Globus pallidus (tissue), 1 donor: ENCODE measurements around the gene SATB1.

Experiments used
- DNase-seq: peaks from one replicate; pipeline ENCODE4 v3.0.0-alpha.2; 2015; ENCODE audit warnings: low spot score

Gene SATB1

DNA sequence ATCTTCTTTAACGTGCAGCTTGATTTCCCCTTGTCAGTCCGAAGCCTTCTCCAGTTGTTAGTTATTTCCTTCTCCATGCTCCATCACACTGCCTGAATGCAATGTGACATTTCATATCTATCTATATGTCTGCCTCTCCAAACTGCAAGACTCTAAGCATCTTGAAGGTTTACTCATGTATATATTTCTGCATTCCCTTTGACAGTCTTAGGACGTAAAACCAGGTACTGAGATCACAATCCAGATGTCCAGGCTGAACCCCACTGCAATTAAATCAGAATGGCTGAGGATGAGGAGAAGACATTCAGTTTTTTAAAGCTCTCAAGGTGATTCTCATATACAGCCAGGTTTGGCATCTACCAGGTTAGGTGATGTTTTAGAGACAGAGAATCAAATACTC lies 6.1 kb upstream of the SATB1 start:
- no peak for DNase-seq

GRCh38 chr3:18428991-18429745 lies 4.0 kb upstream of the SATB1 start:
- no peak for DNase-seq

GRCh38 chr3:18428036-18428435 lies 2.9 kb upstream of the SATB1 start:
- no peak for DNase-seq

- DNase-seq, result peak; percentile 5
Measured at GRCh38 chr3:18426597-18427193, 1.6 kb upstream of the SATB1 start.

- no peak for DNase-seq
Measured at GRCh38 chr3:18425641-18426257, 610 bp upstream of the SATB1 start.

DNA sequence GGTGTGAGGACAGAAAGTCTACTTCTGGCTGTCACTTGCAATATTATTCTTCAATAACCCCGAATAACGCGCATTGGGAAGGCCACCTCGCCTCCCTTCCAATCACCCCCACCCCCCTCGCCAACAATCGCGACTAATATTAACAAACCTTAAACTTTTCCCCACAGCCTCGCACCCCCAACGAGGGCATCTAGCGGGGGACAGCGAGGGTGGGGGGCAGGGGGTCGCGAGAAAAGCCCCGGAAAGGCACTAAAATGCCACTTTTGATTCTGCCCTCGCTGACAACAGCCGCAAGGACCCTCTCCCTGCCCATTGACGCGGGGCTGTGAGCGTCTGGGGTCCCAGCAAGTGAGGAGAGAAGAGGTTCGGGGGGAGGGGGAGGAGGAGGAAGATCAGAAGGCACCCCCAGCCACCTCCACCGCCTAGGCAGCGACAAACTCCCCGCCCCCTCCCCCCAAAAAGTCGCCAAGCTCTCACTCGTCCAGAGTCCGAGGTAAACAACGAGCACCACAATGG lies 868 bp downstream of the SATB1 start:
- DNase-seq, result peak; percentile 60

GRCh38 chr3:18423401-18424212 lies 1.5 kb downstream of the SATB1 start:
- peak; percentile 66 for DNase-seq

DNA sequence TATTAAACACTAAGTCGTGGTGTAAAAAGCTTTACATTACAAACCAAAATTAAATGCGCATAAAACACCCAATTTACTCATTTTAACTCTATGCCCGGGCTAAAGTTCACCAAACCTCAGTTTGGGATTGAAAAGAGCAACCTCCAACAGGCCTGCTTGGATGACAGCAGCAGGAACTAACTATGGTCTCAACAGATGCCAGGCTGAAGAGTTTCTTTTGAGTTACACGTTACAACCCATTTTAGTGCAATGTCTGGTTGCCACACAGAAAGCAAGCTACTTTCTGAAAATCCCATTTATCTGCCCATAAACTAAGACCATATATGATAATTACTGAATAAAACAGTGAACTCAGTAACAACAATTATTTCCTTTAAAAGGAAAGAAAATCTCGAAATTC lies 2.2 kb downstream of the SATB1 start:
- peak; percentile 31 for DNase-seq

DNA sequence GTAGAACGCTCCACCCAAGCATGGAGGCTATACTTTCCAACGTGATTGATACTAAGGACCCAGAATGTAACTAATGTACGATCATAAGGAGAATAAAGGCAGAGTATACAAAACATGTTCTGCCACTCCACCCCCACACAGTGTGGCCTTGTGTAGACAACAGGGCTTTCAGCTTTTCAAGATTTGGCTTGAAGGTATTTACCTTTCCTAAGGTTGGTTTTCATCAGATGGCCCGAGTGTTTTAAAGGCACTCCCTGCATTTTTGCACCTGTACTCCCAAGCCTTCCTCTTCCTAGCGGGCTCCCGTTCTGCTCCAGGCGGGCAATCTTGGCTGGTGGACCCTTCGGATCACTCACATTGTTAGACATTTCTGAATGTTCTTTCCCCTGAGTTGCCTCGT lies 4.6 kb downstream of the SATB1 start:
- DNase-seq, result no peak

DNA sequence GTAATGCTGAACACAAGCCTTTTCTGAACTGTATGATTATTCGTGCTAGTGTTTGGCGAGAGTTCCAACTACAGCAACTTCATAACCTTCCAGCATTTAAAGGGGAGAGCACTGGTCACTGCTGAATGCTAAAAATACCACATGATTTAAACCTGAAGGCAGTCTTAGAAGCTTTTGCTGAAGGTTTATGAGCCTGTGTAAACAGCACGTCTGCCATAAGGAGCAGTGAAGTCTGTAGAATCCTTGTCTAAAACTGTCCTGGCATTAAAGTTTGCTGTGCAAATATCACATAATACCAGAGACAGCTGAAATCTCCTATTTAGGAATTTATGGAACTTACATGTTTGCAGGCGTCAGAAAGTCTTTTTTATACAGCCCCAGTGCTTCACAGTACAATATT lies 5.9 kb downstream of the SATB1 start:
- DNase-seq, result peak; percentile 19

DNA sequence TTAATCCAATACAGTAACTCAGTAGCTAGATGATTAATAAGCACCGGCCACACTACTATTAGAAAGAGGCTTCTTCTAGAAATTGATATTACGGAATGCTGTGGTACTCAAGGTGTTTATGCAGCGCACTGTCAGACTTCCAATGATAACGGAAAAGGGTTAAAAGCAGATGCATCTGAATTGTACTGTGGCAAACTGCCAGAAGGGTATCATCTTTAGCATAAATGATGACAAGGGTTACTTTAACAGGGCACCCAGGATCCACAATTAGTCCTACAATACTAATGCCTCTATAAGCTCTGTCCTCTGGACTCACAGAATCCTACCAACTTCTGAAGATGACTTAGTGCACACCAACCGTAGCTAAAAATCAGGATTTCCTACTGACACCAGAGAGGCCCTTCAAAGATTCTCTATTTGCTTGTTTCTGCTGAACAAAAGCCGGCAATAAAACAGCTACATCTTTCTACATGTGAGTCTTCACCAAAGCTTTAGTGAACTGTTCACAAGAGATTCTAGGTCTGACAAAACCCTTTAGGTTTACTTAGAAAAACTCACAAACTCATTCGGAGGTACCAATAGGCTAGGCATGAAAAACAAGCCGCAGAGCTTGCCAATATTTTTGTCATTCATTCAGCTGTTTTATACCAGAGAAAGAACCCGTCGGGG lies 7.1 kb downstream of the SATB1 start:
- DNase-seq, result peak; percentile 8

GRCh38 chr3:18416332-18416731 lies 8.8 kb downstream of the SATB1 start:
- no peak for DNase-seq

GRCh38 chr3:18415839-18416238 lies 9.3 kb downstream of the SATB1 start:
- no peak for DNase-seq

DNA sequence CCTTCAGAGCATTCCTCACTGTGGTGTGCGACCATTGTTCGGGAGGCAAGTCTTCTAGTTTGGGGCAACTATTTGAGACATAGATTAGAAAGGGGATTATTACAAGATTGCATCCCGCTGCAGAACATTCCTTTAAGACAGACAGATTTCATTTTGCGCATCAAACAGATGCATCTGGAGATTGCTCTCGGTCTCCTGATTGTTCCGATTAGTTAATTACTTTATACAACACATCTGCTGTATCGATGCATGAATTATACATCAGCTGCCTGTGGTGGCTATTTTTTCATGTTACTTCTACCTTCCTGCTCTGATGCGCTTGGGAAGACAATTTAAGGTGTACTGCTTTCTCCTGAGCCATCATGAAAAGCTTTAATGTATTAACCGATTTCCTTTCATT lies 10.0 kb downstream of the SATB1 start:
- DNase-seq, result no peak

DNA sequence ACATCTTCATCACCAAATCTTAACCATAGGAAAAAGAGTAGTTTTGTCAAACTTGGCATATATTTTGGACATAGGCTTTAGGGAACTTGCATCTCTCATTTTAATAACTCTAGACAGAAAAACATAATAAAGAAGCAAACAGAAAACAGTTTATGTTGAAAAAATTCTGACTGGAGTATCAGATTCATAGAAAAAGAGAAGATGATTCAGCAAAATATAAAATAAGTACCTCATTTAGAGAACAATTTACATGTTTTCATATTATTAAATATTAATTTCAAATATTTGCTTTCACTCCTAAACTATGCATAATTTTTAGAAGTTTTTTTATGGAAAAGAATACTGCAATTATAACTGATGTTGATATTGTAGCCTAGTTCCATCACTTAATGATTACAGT lies 12.5 kb downstream of the SATB1 start:
- no peak for DNase-seq

- DNase-seq, result no peak
Measured at GRCh38 chr3:18411541-18411940, 13.6 kb downstream of the SATB1 start.

GRCh38 chr3:18410205-18410604 lies 14.9 kb downstream of the SATB1 start:
- DNase-seq, result no peak

- DNase-seq, result no peak
Measured at GRCh38 chr3:18409266-18409665, 15.9 kb downstream of the SATB1 start.

- no peak for DNase-seq
Measured at GRCh38 chr3:18405141-18405540, 20.0 kb downstream of the SATB1 start.

- DNase-seq, result no peak
Measured at GRCh38 chr3:18403061-18403460, 22.1 kb downstream of the SATB1 start.

DNA sequence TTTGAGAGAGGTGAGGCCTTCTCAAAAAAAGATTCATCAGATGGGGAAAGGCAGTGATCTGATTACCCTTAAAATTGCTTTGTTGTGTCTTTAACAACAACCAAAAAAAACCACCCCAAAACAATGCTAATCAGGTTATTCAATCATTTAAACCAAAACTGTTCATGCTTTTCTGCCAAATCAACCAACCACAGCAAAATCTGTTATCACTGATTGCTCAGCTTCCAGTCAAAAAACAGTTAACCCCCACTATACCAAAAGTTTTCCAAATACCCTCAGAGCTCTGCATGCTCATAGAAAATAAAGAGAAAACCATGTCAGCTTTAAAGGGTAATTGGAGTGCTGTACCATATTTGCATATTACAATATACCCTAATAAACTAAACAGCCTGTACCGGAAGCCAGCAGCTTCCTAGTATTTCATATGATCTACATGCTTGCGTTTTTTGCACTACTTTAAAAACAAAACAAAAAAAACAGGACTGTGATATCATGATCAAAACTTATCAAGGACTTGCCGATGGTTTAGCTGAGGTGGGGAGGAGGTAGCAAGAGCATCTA lies 22.8 kb downstream of the SATB1 start:
- no peak for DNase-seq
